Prostate gland (tissue), 2 donors: Measurements from ENCODE around the gene TMEM154.

Experiments
- CTCF ChIP-seq, 4 experiments: fragments of 200-600 bp in 2 of 4; fragments of 450-650 bp in 2 of 4; sonication (generic) in 2 of 4; IDR thresholded peaks; 1 replicate in 3 of 4; 2 replicates in 1 of 4; pipeline ENCODE4 v1.5.1; 2016 to 2019; ENCODE audit warnings: antibody characterized with exemption in 4 of 4, mild to moderate bottlenecking in 2 of 4, moderate library complexity in 2 of 4
- POLR2AphosphoS5 ChIP-seq: sonication (generic); formaldehyde crosslinking; IDR thresholded peaks from one replicate; pipeline ENCODE4 v1.6.1; 2017; ENCODE audit warnings: antibody characterized with exemption

DNA sequence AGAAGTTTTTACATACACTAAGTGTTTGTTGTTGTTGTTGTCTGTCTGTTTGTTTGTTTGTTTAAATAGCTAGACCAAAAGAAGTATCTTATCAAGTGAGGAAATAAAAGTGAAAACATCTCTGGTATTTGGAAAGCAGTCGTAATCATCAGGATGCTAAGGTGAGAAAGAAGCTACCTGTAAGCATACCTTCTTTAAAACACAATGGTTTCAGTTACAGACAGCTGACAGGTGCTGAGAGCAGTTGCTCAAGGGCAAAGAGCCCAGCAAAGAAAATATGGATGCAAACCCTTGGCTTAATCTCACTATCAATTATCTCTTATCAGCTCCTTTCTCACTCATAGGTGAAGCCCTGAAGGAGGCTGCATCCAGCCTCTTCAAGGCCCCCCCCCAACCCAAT is 101.1 kb downstream of the TMEM154 start:
- TF ChIP-seq CTCF (IDR thresholded peaks at IDR 0.05) (no peak), POLR2AphosphoS5 (no peak)
